Neutrophil (primary cell): Measurements from ENCODE around the gene SLC22A8.

Source experiments
- H3K27ac ChIP-seq: fragments of 200-600 bp; sonication (generic); 2 replicates; pipeline ENCODE4 v1.5.1; 2016; ENCODE audit warnings: mild to moderate bottlenecking, moderate library complexity
- H3K27me3 ChIP-seq: fragments of 200-600 bp; sonication (generic); 2 replicates; pipeline ENCODE4 v1.6.0; 2016; ENCODE audit warnings: mild to moderate bottlenecking
- H3K36me3 ChIP-seq: fragments of 200-600 bp; sonication (generic); 2 replicates; pipeline ENCODE4 v1.5.1; 2017
- H3K4me1 ChIP-seq, 2 experiments: fragments of 200-600 bp in 1 of 2; sonication (generic) in 1 of 2; 1 replicate in 1 of 2; 2 replicates in 1 of 2; pipeline versions ENCODE4 v1.5.1 to v1.6.1; 2013 to 2016; ENCODE audit warnings: low read depth in 1 of 2, low read length in 1 of 2, mild to moderate bottlenecking in 1 of 2, moderate library complexity in 1 of 2; ENCODE audit not compliant: control insufficient read depth in 1 of 2, insufficient read depth in 1 of 2
- H3K4me3 ChIP-seq, 2 experiments: fragments of 200-600 bp in 1 of 2; sonication (generic) in 1 of 2; 1 replicate in 1 of 2; 2 replicates in 1 of 2; pipeline ENCODE4 v1.5.1; 2013 to 2016; ENCODE audit warnings: low read depth in 1 of 2, low read length in 1 of 2, mild to moderate bottlenecking in 1 of 2, moderate library complexity in 1 of 2
- H3K9me3 ChIP-seq: fragments of 200-600 bp; sonication (generic); 2 replicates; pipeline ENCODE4 v1.5.1; 2016
- TF ChIP-seq, protein P1 (sequence below): fragments of 200-600 bp; sonication (generic); IDR thresholded peaks from 2 replicates; pipeline ENCODE4 v1.5.1; 2016; ENCODE audit warnings: antibody characterized with exemption

SLC22A8 gene

DNA sequence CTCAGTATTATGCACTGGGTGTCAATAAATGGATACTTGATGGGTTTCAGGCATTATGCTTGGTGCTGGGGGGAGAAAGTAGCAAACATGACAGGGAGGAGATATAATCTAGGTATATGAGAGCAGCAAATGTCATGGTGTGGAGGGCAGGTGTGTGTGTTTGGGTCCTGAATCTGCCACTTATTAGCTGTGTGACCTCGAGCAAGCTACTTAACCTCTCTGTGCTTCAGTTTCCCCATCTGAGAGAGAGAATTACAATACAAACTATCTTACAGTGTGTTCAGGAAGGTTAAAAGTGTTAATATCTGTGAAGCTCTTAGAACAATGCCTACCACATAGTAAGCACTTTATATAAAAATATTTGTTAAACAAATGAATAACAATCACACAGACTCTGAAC is 2.8 kb downstream of the SLC22A8 start:
- TF ChIP-seq, protein P1, sequence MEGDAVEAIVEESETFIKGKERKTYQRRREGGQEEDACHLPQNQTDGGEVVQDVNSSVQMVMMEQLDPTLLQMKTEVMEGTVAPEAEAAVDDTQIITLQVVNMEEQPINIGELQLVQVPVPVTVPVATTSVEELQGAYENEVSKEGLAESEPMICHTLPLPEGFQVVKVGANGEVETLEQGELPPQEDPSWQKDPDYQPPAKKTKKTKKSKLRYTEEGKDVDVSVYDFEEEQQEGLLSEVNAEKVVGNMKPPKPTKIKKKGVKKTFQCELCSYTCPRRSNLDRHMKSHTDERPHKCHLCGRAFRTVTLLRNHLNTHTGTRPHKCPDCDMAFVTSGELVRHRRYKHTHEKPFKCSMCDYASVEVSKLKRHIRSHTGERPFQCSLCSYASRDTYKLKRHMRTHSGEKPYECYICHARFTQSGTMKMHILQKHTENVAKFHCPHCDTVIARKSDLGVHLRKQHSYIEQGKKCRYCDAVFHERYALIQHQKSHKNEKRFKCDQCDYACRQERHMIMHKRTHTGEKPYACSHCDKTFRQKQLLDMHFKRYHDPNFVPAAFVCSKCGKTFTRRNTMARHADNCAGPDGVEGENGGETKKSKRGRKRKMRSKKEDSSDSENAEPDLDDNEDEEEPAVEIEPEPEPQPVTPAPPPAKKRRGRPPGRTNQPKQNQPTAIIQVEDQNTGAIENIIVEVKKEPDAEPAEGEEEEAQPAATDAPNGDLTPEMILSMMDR: no peak
- Histone ChIP-seq H3K27me3 (peaks cover 16% of the 10 kb centered on the region), H3K4me3 (no peak overlapping the region), H3K36me3 (no peaks in the 10 kb centered on the region), H3K4me1 (no peaks in the 10 kb centered on the region), H3K27ac (no peak overlapping the region), H3K9me3 (no peaks in the 10 kb centered on the region)

DNA sequence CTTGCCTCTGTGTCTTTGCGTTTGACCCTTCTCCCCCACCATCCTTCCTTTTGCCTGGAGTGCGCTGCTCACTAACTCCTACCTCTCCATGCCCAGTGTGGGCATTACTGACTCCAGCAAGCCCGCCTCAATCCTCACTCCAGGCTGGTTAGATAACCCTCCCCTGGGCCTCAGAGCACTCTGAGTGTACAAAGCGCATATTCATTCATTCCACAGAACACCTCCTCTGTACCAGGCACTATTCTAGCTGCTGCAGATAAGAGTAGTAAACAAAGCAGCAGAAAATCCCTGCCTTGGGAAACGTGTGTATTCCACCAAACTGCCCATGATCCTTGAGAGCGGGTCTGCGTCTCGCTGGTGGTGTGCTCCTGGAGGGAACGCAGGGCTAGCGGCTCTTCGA is 3.2 kb downstream of the SLC22A8 start:
- Histone ChIP-seq H3K27ac (no peak overlapping the region), H3K27me3 (peaks cover 11% of the 10 kb centered on the region), H3K36me3 (no peaks in the 10 kb centered on the region), H3K4me3 (no peak overlapping the region), H3K4me1 (no peaks in the 10 kb centered on the region), H3K9me3 (no peaks in the 10 kb centered on the region)
- TF ChIP-seq, protein P1: no peak

DNA sequence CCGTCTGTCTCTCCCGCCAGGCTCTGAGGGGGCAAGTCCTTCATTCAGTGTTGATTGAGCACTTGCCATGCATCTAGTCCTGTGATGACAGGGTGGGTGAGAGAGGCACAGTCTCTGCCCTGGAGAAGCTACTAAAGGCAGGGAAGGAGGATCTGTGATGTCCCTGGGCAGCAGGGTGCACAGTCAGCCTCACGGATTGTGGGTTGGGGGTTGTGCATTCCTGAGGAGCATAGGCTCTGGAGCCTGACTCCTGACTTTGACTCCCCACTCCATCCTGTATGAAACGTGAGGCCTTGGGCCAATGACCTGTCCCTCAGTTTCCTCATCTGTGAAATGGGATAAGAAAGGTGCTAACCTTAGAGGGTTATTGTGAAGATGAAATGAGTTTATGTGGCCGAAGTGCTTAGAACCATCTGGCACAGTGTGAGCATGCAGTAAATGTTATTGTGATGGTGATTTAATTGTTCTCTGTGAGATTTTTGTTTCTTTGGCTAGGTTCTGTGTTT is 4.7 kb downstream of the SLC22A8 start:
- Histone ChIP-seq H3K36me3 (no peaks in the 10 kb centered on the region), H3K27ac (no peak overlapping the region), H3K9me3 (no peaks in the 10 kb centered on the region), H3K4me1 (no peaks in the 10 kb centered on the region), H3K4me3 (no peak overlapping the region), H3K27me3 (peaks cover 6% of the 10 kb centered on the region)
- TF ChIP-seq, protein P1: no peak

DNA sequence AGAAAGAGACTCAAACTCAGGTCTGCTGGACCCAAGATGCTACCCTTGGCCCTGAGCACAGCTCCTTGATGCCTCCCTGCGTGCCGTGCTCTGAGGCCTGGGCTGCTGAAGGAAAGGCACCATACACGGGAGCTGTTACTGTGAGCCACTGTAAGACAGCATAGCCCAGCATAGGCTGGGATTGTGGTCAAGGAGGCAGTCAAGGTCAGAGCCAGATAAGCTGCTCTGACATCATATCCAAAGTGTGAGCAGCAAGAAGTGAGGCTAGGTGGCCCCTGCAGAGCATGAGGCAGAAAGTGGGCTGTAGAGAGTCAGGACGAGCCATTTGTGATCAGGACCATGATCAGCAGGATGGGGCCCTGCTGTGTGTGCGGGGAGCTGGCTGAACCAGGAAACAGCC is 7.7 kb downstream of the SLC22A8 start:
- peaks cover 4% of the 10 kb centered on the region for H3K27me3 ChIP-seq
- no peaks in the 10 kb centered on the region for H3K4me1 ChIP-seq
- TF ChIP-seq, protein P1: no peak
- H3K9me3 ChIP-seq: no peaks in the 10 kb centered on the region
- no peak overlapping the region for H3K4me3 ChIP-seq
- no peak overlapping the region for H3K27ac ChIP-seq
- no peaks in the 10 kb centered on the region for H3K36me3 ChIP-seq

DNA sequence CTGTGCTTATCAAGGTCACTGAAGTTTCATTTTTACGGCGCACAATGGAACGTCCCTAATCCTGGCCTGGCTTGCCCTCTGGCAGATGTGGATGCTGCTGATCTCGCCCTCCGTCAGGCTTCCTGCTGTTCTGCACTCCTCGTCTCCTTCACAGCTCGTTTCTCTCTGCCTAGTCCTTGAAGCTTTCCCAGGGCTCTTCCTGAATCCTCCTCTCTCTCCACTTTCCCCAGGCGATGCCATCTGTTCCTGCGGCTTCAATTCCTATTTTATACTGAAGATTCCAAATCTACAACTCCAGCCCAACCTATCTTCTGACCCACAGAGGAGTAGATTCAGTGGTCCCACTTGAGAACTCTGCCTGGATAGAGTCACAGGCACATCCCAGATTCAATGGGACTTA is 14.2 kb downstream of the SLC22A8 start:
- TF ChIP-seq, protein P1: no peak
- Histone ChIP-seq H3K4me1 (no peaks in the 10 kb centered on the region), H3K9me3 (no peaks in the 10 kb centered on the region), H3K36me3 (no peaks in the 10 kb centered on the region), H3K27me3 (peaks cover 4% of the 10 kb centered on the region), H3K4me3 (no peak overlapping the region), H3K27ac (no peak overlapping the region)

DNA sequence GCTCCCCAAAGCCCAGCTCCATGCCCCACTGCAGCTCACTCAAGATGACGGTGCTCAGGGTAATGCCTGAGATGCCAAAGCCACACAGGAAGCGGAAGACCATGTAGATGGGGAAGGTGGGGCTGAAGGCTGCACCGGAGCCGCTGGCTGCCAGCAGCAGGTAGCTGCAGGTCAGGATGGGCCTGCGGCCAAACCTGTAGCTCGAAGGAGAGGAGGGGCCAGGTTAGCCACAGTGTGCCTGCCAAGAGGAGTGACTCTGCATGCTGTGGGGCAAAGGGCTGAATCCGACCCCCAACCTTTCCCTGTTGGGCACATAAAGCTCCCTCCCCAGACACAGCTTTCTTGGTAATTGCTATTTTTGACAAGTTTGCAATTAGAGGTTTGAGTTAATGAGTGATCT is 16.0 kb downstream of the SLC22A8 start:
- no peaks in the 10 kb centered on the region for H3K9me3 ChIP-seq
- no peaks in the 10 kb centered on the region for H3K27me3 ChIP-seq
- H3K36me3 ChIP-seq: no peaks in the 10 kb centered on the region
- no peak overlapping the region for H3K4me3 ChIP-seq
- no peak overlapping the region for H3K27ac ChIP-seq
- TF ChIP-seq, protein P1: no peak
- H3K4me1 ChIP-seq: no peaks in the 10 kb centered on the region
